Measurements from ENCODE around the gene ZBTB42.

DNA sequence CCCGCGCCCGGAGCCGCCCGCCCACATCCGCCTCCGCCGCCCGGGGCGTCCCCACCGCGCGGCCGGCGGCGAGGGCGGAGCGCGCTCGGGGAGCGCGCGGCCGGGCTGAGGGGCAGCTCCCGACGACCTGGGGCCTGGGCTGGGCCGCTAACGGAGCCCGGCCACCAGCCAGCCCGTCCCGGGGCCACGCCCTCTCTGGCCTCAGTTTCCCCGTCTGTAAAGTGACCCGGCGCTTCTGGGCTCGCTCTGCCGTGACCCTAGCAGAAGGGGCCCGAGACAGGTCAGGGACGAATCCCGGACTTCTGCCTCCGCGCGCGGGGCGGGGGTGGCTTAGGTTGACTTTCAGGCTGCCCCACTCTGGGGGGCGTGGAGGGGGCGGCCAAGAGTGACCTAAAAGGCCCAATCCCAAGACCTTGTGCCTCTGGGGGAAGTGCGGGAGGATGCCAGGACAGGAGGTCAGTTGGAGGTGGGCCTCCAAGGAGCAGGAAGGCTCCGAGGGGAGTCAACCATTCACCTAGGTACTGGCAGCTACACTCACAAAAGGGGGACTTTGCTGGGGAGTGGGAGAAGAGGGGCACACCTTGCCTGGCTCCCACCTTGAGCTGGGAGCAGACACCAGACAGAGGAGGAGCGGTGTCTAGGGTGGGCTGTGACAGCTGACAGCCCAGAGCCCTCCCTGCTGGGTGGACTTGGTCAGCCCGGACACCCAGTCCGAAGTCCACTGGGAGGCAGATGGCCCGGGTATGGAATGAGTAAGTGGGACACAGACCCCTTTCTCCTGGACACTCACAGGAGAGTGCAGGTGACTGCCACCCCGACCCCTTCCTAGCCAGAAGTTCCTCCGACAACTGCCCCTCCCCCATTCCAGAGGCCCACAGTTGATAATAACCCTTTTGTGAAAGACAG lies 4.9 kb upstream of the ZBTB42 start:
- TF ChIP-seq, protein P1, sequence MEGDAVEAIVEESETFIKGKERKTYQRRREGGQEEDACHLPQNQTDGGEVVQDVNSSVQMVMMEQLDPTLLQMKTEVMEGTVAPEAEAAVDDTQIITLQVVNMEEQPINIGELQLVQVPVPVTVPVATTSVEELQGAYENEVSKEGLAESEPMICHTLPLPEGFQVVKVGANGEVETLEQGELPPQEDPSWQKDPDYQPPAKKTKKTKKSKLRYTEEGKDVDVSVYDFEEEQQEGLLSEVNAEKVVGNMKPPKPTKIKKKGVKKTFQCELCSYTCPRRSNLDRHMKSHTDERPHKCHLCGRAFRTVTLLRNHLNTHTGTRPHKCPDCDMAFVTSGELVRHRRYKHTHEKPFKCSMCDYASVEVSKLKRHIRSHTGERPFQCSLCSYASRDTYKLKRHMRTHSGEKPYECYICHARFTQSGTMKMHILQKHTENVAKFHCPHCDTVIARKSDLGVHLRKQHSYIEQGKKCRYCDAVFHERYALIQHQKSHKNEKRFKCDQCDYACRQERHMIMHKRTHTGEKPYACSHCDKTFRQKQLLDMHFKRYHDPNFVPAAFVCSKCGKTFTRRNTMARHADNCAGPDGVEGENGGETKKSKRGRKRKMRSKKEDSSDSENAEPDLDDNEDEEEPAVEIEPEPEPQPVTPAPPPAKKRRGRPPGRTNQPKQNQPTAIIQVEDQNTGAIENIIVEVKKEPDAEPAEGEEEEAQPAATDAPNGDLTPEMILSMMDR (IDR thresholded peaks at IDR 0.05): peak in 1 of 6 experiments; percentile 20
- TF ChIP-seq POLR2A (IDR thresholded peaks at IDR 0.05): peak in 3 of 4 donors; percentile 37 to 83 (median 65)
